Hematopoietic multipotent progenitor cell treated with erythropoietin and hydrocortisone succinate and interleukin-3 and kit ligand, for 4 days (in vitro differentiated cells): ENCODE results near the gene TM9SF4.
"Not testable (repeated sequence)": the region's sequence is repeated elsewhere in the genome, so short reads cannot be mapped to it uniquely, and the experiment has no call there.

Source experiments
- DNase-seq: peaks from one replicate; pipeline ENCODE4 v3.0.0-alpha.2; 2015

TM9SF4 gene

GRCh38 chr20:32159766-32160221 is 50.3 kb downstream of the TM9SF4 start:
- no peak for DNase-seq

- no peak for DNase-seq
These were observed 50.8 kb downstream of the TM9SF4 start for GRCh38 chr20:32160341-32160740.

- DNase-seq = no peak
These were observed 52.8 kb downstream of the TM9SF4 start for GRCh38 chr20:32162351-32162750.

GRCh38 chr20:32163951-32164350 is 54.4 kb downstream of the TM9SF4 start:
- no peak for DNase-seq

DNA sequence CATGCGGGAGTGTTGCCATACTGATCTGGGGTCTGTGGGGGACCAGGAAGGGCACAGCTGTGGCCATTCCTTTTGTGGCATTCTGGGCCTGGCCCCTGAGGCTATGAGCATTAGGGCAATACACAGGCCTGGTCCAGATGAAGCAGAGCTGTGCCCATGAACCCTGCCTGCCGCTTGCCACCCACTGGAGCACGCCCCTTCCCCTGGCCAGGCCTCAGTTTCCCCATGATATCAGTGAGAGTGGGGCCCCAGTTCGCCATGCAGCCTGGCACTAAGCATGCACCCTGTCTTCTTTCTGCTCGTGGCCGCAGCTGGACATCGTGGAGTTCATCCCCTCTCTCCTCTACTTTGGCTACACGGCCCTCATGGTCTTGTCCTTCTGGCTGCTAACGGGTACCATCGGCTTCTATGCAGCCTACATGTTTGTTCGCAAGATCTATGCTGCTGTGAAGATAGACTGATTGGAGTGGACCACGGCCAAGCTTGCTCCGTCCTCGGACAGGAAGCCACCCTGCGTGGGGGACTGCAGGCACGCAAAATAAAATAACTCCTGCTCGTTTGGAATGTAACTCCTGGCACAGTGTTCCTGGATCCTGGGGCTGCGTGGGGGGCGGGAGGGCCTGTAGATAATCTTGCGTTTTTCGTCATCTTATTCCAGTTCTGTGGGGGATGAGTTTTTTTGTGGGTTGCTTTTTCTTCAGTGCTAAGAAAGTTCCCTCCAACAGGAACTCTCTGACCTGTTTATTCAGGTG is 55.6 kb downstream of the TM9SF4 start:
- no peak for DNase-seq

DNA sequence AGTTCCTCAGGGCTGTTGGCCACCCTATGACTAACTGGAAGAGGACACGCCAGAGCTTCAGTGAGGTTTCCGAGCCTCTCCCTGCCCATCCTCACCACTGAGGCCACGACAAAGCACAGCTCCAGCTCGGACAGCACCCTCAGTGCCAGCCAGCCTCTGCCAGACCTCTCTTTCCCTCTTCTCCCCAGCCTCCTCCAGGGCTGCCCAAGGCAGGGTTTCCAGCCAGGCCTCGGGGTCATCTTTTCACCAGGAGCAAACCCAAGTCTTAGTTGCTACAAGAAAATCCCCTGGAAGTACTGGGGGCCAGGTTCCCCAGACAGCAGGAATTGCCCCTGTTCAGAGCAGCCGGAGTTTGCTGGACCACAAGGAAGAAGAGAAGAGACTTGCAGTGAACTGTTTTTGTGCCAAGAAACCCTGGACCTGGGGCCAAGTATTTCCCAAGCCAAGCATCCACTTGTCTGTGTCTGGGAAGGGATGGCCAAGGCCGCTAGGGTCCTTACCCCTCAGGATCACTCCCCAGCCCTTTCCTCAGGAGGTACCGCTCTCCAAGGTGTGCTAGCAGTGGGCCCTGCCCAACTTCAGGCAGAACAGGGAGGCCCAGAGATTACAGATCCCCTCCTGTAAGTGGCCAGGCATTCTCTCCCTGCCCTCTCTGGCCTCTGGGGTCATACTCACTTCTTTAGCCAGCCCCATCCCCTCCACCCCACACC is 56.5 kb downstream of the TM9SF4 start:
- DNase-seq = no peak

GRCh38 chr20:32167552-32167951 is 58.0 kb downstream of the TM9SF4 start:
- DNase-seq = no peak

GRCh38 chr20:32168184-32168910 is 58.8 kb downstream of the TM9SF4 start:
- DNase-seq = no peak

- not testable (repeated sequence) for DNase-seq
These were observed 68.2 kb downstream of the TM9SF4 start for GRCh38 chr20:32177696-32178095.

DNA sequence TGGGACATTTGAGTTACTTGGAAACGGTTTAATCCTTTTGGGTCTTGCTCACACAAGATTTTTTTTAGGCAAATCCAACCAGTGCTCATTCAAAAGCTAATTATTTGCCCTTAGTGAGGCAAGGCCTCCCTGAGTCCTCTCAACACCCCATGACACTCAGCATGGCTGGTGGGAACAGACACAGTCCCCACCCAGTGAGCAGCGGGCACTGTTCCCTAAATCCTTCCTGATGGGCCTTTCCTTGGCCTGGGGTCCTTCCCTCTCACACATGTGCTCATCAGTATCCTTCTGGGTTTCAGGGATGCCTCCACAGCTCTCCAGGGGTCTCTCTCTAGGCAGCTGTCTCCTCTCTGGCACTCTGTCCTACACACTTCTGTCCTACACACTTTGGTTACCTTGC is 70.0 kb downstream of the TM9SF4 start:
- DNase-seq = no peak

- DNase-seq = no peak
These were observed 70.4 kb downstream of the TM9SF4 start for GRCh38 chr20:32179934-32180333.

DNA sequence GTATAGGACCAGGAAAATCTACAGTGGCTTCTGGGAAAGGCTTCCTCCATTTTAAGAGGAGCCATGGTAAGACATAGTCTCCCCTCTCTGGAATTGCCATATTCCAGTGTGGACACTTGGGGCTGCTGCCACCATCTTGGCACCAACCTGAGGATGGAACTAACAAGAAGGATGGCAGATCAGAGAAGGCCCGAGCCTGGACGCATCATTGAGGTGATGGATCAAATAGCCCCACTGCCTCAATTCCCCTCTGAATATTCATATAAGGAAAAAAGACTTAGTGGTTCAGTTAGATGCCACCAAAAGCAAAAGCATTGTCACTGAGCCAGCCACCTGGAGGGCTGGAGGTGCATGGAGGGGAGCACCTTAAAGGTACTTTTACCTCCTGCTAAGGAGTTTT is 72.1 kb downstream of the TM9SF4 start:
- no peak for DNase-seq

DNA sequence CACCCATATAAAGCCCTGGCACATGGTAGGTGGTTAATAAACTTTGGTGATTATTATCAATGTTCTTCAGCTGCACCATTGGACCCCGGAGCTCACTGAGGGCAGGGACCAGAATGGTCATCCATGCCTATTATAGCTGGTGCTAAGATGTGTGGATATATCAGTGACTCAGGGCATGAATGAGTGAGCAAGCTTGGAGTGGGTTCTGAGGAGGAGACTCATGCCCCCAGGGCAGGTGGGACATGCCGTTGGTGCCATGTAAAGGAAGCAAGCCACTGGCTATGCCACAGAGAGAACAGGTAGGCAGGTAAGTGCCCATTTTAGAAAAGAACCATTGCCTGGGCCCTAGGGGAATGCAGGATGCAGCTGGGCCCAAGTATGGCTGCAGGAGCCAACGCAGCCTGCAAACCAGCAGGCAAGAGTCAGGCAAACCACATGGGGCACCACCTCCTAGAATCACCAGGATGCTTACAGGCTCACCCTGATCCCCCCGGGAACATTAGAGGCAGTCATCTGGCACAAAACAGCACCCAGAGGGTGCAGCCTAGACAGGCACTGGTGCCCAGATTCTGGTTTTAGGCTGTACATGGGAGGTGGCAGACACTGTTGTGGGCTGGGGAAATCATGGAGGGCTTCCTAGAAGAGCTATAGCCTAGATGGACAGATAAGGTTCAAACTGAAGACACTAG is 74.6 kb downstream of the TM9SF4 start:
- no peak for DNase-seq

DNA sequence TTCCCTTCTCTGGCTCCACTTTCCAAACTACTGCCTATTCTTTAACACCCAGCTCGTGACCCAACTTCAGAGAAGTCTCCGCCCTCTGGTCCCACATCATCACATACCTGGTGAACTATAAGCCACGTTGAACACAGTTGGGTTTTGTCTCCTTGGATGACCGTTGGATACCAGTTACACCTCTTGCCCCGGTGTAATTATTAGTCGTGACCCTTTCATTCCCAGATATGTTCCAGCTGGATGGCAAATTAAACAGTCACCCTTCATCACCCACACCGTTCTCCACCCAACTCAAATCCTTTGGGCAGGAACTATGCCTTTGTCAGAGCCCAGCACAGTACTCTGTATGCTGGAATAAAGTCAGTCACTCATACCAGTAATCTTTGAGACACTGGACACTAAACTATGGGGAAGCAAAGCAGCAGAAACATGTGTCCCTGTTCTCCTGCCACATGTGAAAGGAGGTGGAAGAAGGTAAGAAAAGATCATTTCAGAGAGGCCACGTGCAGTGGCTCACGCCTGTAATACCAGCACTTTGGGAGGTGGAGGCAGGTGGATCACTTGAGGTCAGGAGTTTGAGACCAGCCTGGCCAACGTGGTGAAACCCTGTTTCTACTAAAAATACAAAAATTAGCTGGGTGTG is 75.6 kb downstream of the TM9SF4 start:
- no peak for DNase-seq

- no peak for DNase-seq
These were observed 77.0 kb downstream of the TM9SF4 start for GRCh38 chr20:32186506-32186905.

GRCh38 chr20:32188376-32189122 is 79.0 kb downstream of the TM9SF4 start:
- no peak for DNase-seq

- no peak for DNase-seq
These were observed 79.6 kb downstream of the TM9SF4 start for GRCh38 chr20:32189123-32189410.

DNA sequence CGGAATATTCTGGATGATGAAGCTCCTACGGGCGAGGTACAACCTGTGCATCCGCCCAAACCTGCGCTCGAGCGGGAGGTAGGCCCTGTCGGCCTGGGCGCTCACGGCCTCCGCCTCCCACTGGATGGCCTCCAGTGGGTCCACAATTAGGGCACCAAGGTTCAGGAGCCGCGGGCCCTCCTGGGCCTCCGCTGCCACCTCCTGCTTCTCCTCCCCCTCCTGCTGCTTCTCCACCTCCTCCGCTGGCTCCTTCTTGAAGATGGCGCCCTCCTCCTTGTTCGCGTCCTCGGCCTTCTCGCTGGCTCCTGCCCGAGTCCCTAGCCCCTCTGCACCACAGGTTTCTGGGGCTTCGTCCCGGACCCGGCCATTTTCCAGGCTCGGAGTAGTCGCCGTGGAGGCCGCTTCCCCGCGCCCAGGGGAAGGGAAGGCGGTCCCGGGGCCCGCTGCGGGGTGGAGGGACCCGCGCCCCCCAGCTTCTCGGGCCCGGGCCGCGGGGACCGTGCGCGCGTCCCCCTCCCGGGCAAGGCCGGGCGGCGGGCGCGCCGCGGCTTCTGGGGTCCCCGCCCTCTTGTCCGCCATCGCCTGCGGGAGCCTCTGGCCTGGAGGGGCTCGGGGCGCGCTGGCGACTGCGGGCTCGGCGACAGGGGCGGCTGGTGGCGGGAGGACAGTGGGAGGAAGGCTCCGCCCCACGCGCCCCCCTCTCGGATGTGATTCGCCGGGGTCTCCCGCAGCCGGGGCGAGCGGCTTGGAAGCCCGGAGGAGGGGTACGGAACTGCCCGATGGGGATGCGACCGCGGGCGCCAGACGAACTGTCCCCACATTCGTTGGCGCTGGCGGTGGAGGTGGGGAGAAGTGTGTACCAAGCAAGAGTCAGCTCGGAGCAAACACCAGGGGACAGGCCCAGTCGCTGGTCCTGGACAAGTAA is 80.4 kb downstream of the TM9SF4 start:
- peak; percentile 61 for DNase-seq

DNA sequence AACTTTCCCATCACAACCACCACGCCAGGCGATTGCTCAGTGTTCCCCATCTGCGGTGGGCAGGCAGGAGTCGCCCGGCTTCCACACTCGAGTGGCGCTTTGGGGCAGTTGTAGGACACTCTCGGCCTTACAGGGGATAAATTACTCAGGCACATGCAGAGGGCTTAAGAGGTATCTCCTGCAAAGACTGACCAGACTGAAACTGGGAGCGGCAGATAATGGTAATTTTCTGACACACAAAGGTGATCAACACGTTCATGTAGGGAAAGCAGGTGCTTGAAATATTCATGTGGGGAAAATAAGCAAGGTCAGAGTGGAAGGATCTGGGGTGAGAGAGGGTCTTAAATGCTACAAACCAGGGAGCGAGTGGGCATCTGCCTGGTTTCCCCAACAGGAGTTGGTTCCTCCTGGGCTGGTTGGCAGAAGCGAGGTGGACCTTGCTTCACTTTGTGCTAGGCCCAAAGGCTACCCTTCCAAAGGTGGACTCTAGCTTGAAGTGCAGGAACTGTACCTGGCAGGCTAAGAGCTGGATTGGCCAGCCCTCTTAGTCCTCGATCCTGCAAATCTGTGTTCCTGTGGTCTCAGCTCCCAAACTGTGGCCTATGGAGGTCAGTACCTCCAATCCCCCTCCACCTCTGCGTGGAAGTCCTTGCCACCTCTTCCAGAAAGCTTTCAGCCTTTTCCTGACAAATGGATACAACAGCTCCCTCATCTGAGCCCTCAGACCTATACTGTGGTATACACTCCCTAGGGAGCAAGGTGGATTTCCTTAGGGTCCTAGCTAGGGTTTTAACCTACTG is 81.3 kb downstream of the TM9SF4 start:
- DNase-seq = no peak

DNA sequence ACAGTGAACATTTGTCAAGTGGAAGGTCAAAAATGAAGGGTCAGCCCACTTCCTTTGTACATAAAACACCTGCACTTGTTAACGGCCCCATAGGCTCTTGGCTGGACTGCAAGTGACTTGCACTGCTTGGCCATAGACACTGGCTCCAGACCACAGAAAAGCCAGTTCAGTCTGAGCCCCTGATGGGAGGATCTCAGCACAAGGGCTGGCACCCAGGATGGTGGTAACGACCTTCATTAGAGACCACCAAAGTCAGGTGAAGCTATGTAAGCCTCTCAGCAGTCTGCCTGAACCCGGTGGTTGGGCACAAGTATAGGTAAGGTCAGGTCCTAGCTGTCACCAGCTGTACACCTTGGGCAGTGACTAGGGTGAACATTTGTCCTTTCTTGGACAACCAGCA is 81.9 kb downstream of the TM9SF4 start:
- no peak for DNase-seq
